DND-41 (cell line): ENCODE results near the gene KRTAP10-12.

ENCODE experiments used
- CTCF ChIP-seq: IDR thresholded peaks from 2 replicates; pipeline ENCODE4 v1.5.1; 2012; ENCODE audit warnings: borderline replicate concordance, low read length, moderate library complexity, mild to moderate bottlenecking; ENCODE audit not compliant: poor library complexity, severe bottlenecking; ENCODE audit errors: extremely low read depth
- EZH2 ChIP-seq: IDR thresholded peaks from 3 replicates; pipeline ENCODE4 v1.6.1; 2012; ENCODE audit warnings: borderline replicate concordance, low read depth, mild to moderate bottlenecking, moderate library complexity, low read length, inconsistent platforms; ENCODE audit not compliant: severe bottlenecking

GRCh38 chr21:44677881-44678280 lies 19.1 kb upstream of the KRTAP10-12 start:
- TF ChIP-seq CTCF (no peak), EZH2 (no peak)
